Immature natural killer cell (primary cell): ENCODE measurements around the gene RASAL2. TPM values are rescaled to one million over a fixed set of nuclear protein-coding genes. Genes with fewer than 3 reads are reported as not detected.

ENCODE experiments used
- DNase-seq, 3 donors: peaks; one replicate each; pipeline ENCODE4 v3.0.0; 2022; ENCODE audit warnings: mixed read lengths in 1 of 3
- H3K27ac Mint-ChIP-seq, 6 donors: one replicate each; pipeline ENCODE4 v1.8.0; 2020; ENCODE audit warnings: mixed read lengths in 6 of 6, mild to moderate bottlenecking in 5 of 6, inconsistent platforms in 4 of 6, moderate library complexity in 3 of 6
- H3K27me3 Mint-ChIP-seq, 3 donors: one replicate each; pipeline ENCODE4 v1.8.0; 2020 to 2021; ENCODE audit warnings: low read depth in 3 of 3, mild to moderate bottlenecking in 3 of 3, mixed read lengths in 3 of 3, moderate library complexity in 3 of 3, inconsistent platforms in 1 of 3
- H3K36me3 Mint-ChIP-seq, 3 donors: one replicate each; pipeline ENCODE4 v1.8.0; 2020; ENCODE audit warnings: mixed read lengths in 3 of 3, inconsistent platforms in 2 of 3, mild to moderate bottlenecking in 2 of 3
- H3K4me1 Mint-ChIP-seq, 2 donors: one replicate each; pipeline ENCODE4 v1.8.0; 2020; ENCODE audit warnings: inconsistent platforms in 2 of 2, mild to moderate bottlenecking in 2 of 2, mixed read lengths in 2 of 2, moderate library complexity in 1 of 2
- H3K4me3 Mint-ChIP-seq, 5 donors: one replicate each; pipeline ENCODE4 v1.8.0; 2020; ENCODE audit warnings: mild to moderate bottlenecking in 5 of 5, mixed read lengths in 5 of 5, inconsistent platforms in 3 of 5, moderate library complexity in 3 of 5
- H3K9me3 Mint-ChIP-seq, 6 donors: one replicate each; pipeline ENCODE4 v1.8.0; 2020; ENCODE audit warnings: mild to moderate bottlenecking in 6 of 6, mixed read lengths in 6 of 6, inconsistent platforms in 4 of 6, moderate library complexity in 3 of 6
- polyA plus RNA-seq, 3 donors: library from polyadenylated mRNA; unstranded; fragments of 300-500 nt; fragmentation: Illumina TruSeq; gene quantifications; one replicate each; pipeline ENCODE4 v1.2.3, GENCODE V29; 2021

The RASAL2 gene
- polyA plus RNA-seq, 3 donors from 2014 or later = not detected

DNA sequence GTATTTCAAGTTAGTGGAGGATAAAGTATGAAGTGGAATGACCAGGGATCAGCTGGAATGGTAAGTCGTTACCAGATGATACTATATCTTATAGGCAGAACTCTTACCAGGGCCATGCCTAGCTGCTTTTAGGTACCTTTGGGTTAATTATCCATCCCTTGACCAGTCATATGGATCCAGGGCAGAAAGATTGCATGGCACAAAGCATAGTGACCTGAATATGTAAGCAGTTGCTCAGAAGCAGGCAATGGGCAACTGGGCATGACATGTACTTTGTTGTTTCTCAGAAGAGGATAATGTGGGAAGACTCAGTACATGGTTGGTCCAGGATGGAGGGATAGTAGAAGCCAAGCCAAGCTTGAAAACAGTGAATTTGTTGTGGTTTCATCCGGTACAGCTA, 315.6 kb downstream of the RASAL2 start:
- DNase-seq = no peak
- H3K36me3 Mint-ChIP-seq = peaks cover 0 to 4% (median 0%) of the 10 kb centered on the region in 3 donors
- peaks cover 3 to 17% of the 10 kb centered on the region in 2 donors for H3K4me1 Mint-ChIP-seq
- H3K27ac Mint-ChIP-seq = no peak overlapping the region
- no peak overlapping the region for H3K4me3 Mint-ChIP-seq
- peaks cover 0 to 4% (median 2%) of the 10 kb centered on the region in 3 donors for H3K27me3 Mint-ChIP-seq
- peaks cover 0 to 10% (median 4%) of the 10 kb centered on the region in 6 donors for H3K9me3 Mint-ChIP-seq

- H3K9me3 Mint-ChIP-seq = peaks cover 0 to 12% (median 4%) of the 10 kb centered on the region in 6 donors
- no peak overlapping the region for H3K27ac Mint-ChIP-seq
- H3K4me3 Mint-ChIP-seq = peak overlapping the region in 2 of 5 donors; percentile 1 to 49
- H3K36me3 Mint-ChIP-seq = peaks cover 0 to 4% (median 0%) of the 10 kb centered on the region in 3 donors
- H3K27me3 Mint-ChIP-seq = peaks cover 0 to 4% (median 2%) of the 10 kb centered on the region in 3 donors
- DNase-seq = peak; percentile 0 to 6 (median 6)
- H3K4me1 Mint-ChIP-seq = peaks cover 3 to 17% of the 10 kb centered on the region in 2 donors
Measured at GRCh38 chr1:178411756-178412399, 318.0 kb downstream of the RASAL2 start.

DNA sequence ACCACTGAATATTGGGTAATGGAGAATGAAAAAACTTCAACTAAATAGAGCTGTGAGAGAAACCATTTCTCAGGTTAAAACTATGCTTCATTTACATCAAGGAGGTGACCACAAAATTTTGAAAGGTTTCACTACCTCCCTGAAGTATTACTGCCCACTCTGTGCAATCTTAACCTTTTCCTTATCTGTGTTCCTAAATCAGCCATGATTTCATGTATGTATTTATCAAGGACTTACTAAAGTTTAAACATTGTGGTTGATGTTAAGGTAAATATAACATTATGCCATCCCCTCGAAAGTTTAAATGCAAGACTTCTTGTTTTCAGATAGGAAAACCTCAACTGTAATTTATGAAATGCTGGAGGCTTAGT, 318.5 kb downstream of the RASAL2 start:
- DNase-seq = no peak
- Mint-ChIP-seq H3K27me3 (peaks cover 0 to 4% (median 2%) of the 10 kb centered on the region in 3 donors), H3K36me3 (peaks cover 0 to 4% (median 0%) of the 10 kb centered on the region in 3 donors), H3K4me1 (peaks cover 3 to 17% of the 10 kb centered on the region in 2 donors), H3K27ac (no peak overlapping the region), H3K9me3 (peaks cover 0 to 15% (median 5%) of the 10 kb centered on the region in 6 donors), H3K4me3 (peak overlapping the region in 1 of 5 donors; percentile 49)

- Mint-ChIP-seq H3K27me3 (peaks cover 0 to 2% (median 1%) of the 10 kb centered on the region in 3 donors), H3K4me3 (no peak overlapping the region), H3K36me3 (no peaks in the 10 kb centered on the region), H3K9me3 (peaks cover 0 to 6% (median 0%) of the 10 kb centered on the region in 6 donors), H3K27ac (no peak overlapping the region), H3K4me1 (peaks cover 0 to 3% of the 10 kb centered on the region in 2 donors)
- DNase-seq = no peak
Measured at GRCh38 chr1:178417858-178418257, 324.0 kb downstream of the RASAL2 start.

GRCh38 chr1:178418284-178418955, 324.5 kb downstream of the RASAL2 start:
- Mint-ChIP-seq H3K27ac (no peak overlapping the region), H3K36me3 (no peaks in the 10 kb centered on the region), H3K9me3 (peaks cover 0 to 6% (median 0%) of the 10 kb centered on the region in 6 donors), H3K4me3 (no peak overlapping the region), H3K4me1 (no peaks in the 10 kb centered on the region), H3K27me3 (no peaks in the 10 kb centered on the region)
- DNase-seq = no peak

- DNase-seq = no peak
- H3K27me3 Mint-ChIP-seq = peaks cover 0 to 2% (median 0%) of the 10 kb centered on the region in 3 donors
- H3K4me3 Mint-ChIP-seq = no peak overlapping the region
- H3K27ac Mint-ChIP-seq = no peak overlapping the region
- no peaks in the 10 kb centered on the region for H3K36me3 Mint-ChIP-seq
- no peaks in the 10 kb centered on the region for H3K9me3 Mint-ChIP-seq
- H3K4me1 Mint-ChIP-seq = no peaks in the 10 kb centered on the region
Measured at GRCh38 chr1:178434360-178434759, 340.5 kb downstream of the RASAL2 start.

GRCh38 chr1:178434899-178435435, 341.1 kb downstream of the RASAL2 start:
- no peaks in the 10 kb centered on the region for H3K9me3 Mint-ChIP-seq
- no peak for DNase-seq
- no peak overlapping the region for H3K4me3 Mint-ChIP-seq
- H3K27ac Mint-ChIP-seq = no peak overlapping the region
- peaks cover 0 to 2% (median 0%) of the 10 kb centered on the region in 3 donors for H3K27me3 Mint-ChIP-seq
- no peaks in the 10 kb centered on the region for H3K4me1 Mint-ChIP-seq
- H3K36me3 Mint-ChIP-seq = no peaks in the 10 kb centered on the region

- Mint-ChIP-seq H3K27ac (no peak overlapping the region), H3K4me3 (no peak overlapping the region), H3K36me3 (no peaks in the 10 kb centered on the region), H3K4me1 (no peaks in the 10 kb centered on the region), H3K9me3 (peaks cover 0 to 2% (median 0%) of the 10 kb centered on the region in 6 donors), H3K27me3 (peaks cover 0 to 2% (median 0%) of the 10 kb centered on the region in 3 donors)
- no peak for DNase-seq
Measured at GRCh38 chr1:178436899-178437298, 343.0 kb downstream of the RASAL2 start.

DNA sequence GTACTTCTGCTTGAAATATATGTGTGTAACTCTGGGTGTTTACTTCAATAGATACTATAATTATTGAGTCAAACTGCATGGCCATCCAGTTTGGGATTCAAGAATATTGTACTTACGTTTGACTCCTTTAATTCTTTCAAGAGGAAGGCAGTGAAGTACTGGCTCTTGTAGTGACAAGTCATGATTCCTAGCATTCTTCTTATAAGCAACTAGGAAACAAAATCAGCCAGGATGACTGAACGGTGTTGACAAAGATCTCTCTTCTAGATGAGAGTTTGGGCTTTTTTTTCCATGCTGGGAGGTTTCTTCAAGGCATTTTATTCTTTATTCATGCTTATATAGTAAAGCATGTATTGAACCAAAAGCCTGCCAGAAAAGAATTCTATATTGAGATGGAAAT, 344.5 kb downstream of the RASAL2 start:
- H3K27me3 Mint-ChIP-seq = peaks cover 0 to 2% (median 2%) of the 10 kb centered on the region in 3 donors
- peaks cover 0 to 2% (median 0%) of the 10 kb centered on the region in 6 donors for H3K9me3 Mint-ChIP-seq
- no peaks in the 10 kb centered on the region for H3K36me3 Mint-ChIP-seq
- no peak overlapping the region for H3K4me3 Mint-ChIP-seq
- DNase-seq = no peak
- no peak overlapping the region for H3K27ac Mint-ChIP-seq
- no peaks in the 10 kb centered on the region for H3K4me1 Mint-ChIP-seq

DNA sequence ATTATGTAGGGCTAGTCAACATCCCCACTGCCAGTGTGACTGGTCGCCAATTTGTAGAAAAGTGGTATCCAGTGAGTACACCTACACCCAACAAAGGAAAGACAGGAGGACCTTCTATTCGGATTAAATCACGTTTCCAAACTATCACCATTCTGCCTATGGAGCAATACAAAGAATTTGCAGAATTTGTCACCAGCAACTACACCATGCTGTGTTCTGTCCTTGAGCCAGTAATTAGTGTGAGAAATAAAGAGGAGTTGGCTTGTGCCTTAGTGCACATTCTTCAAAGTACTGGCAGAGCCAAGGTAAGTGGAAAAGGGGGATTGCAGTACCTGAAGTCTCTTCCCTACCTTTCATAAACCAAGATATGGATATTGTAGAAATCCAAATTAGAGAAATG, 349.0 kb downstream of the RASAL2 start:
- Mint-ChIP-seq H3K27me3 (peaks cover 0 to 2% (median 1%) of the 10 kb centered on the region in 3 donors), H3K27ac (no peak overlapping the region), H3K36me3 (no peaks in the 10 kb centered on the region), H3K9me3 (peaks cover 0 to 5% (median 0%) of the 10 kb centered on the region in 6 donors), H3K4me1 (no peaks in the 10 kb centered on the region), H3K4me3 (no peak overlapping the region)
- DNase-seq = no peak

- Mint-ChIP-seq H3K27me3 (peaks cover 0 to 3% (median 2%) of the 10 kb centered on the region in 3 donors), H3K36me3 (no peaks in the 10 kb centered on the region), H3K9me3 (no peaks in the 10 kb centered on the region), H3K4me3 (no peak overlapping the region), H3K27ac (no peak overlapping the region), H3K4me1 (no peaks in the 10 kb centered on the region)
- DNase-seq = no peak
Measured at GRCh38 chr1:178450871-178451270, 357.0 kb downstream of the RASAL2 start.

GRCh38 chr1:178451529-178451928, 357.6 kb downstream of the RASAL2 start:
- no peak overlapping the region for H3K27ac Mint-ChIP-seq
- no peak for DNase-seq
- peaks cover 0 to 2% (median 0%) of the 10 kb centered on the region in 6 donors for H3K9me3 Mint-ChIP-seq
- H3K27me3 Mint-ChIP-seq = peaks cover 0 to 3% (median 2%) of the 10 kb centered on the region in 3 donors
- H3K4me1 Mint-ChIP-seq = no peaks in the 10 kb centered on the region
- H3K4me3 Mint-ChIP-seq = no peak overlapping the region
- H3K36me3 Mint-ChIP-seq = no peaks in the 10 kb centered on the region

- Mint-ChIP-seq H3K9me3 (peaks cover 0 to 3% (median 0%) of the 10 kb centered on the region in 6 donors), H3K27ac (no peak overlapping the region), H3K4me1 (no peaks in the 10 kb centered on the region), H3K36me3 (no peaks in the 10 kb centered on the region), H3K27me3 (peaks cover 0 to 3% (median 2%) of the 10 kb centered on the region in 3 donors), H3K4me3 (no peak overlapping the region)
- DNase-seq = no peak
Measured at GRCh38 chr1:178452013-178452412, 358.1 kb downstream of the RASAL2 start.

DNA sequence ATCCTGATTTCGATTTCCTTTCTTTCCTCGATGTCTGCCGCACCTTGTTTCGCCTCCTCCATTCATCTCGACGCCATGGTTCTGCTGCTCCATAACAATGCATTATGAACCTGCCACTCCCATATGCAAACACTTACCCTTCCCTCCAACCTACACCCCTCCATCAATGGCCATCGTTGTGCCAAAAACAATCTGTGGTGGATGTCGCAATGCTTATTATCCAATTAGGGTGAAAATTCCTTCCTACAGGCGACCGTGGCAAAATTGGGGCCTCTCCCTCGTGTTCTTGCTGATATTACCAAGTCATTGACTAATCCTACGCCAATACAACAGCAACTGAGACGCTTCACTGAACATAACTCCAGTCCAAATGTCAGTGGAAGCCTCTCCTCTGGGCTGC, 362.6 kb downstream of the RASAL2 start:
- no peaks in the 10 kb centered on the region for H3K27me3 Mint-ChIP-seq
- H3K27ac Mint-ChIP-seq = no peak overlapping the region
- H3K36me3 Mint-ChIP-seq = no peaks in the 10 kb centered on the region
- no peak overlapping the region for H3K4me3 Mint-ChIP-seq
- no peak for DNase-seq
- peaks cover 0 to 3% (median 0%) of the 10 kb centered on the region in 6 donors for H3K9me3 Mint-ChIP-seq
- no peaks in the 10 kb centered on the region for H3K4me1 Mint-ChIP-seq
